WTC11 (cell line): ENCODE results near the gene KCNK4. TPM values are rescaled to one million over a fixed set of nuclear protein-coding genes. Genes with fewer than 3 reads are reported as not detected.

ENCODE experiments used
- ATAC-seq: fragments of 200-7000 bp; cut with Tn5 transposase; 2 replicates; pipeline ENCODE4 v1.10.0; 2021; ENCODE audit warnings: mild to moderate bottlenecking, moderate library complexity
- CTCF ChIA-PET: fragments of 300-600 bp; sonication (Branson Sonifier 250); formaldehyde crosslinking; loops from one replicate; lab custom pipeline; 2021; ENCODE audit warnings: antibody characterized with exemption; lab: Charles Lee
- POLR2A ChIA-PET: fragments of 350-600 bp; sonication (Branson Sonifier 250); formaldehyde crosslinking; loops from one replicate; lab custom pipeline; 2021; ENCODE audit warnings: antibody characterized with exemption; lab: Charles Lee
- DNase-seq: peaks from one replicate; pipeline ENCODE4 v3.0.0; 2021; ENCODE audit warnings: low spot score
- H3K27ac Mint-ChIP-seq: 2 replicates; pipeline ENCODE4 v1.8.0; 2021; ENCODE audit warnings: mixed read lengths
- H3K27me3 Mint-ChIP-seq: 2 replicates; pipeline ENCODE4 v1.8.0; 2021; ENCODE audit warnings: low read depth, mild to moderate bottlenecking, moderate library complexity, mixed read lengths
- H3K36me3 Mint-ChIP-seq: 2 replicates; pipeline ENCODE4 v1.8.0; 2021; ENCODE audit warnings: mixed read lengths
- H3K4me1 Mint-ChIP-seq: 2 replicates; pipeline ENCODE4 v1.8.0; 2022; ENCODE audit warnings: mixed read lengths
- H3K4me3 Mint-ChIP-seq: 2 replicates; pipeline ENCODE4 v1.8.0; 2021; ENCODE audit warnings: mild to moderate bottlenecking, moderate library complexity, mixed read lengths
- H3K9me3 Mint-ChIP-seq: 2 replicates; pipeline ENCODE4 v1.8.0; 2021; ENCODE audit warnings: mixed read lengths
- GTF2I ChIP-seq: fragments of 250-450 bp; sonication (Bioruptor Pico); conservative IDR thresholded peaks from 2 replicates; pipeline ENCODE4 v1.4.0; 2021; ENCODE audit warnings: mild to moderate bottlenecking
- NR2C2 ChIP-seq: sonication (generic); formaldehyde crosslinking; IDR thresholded peaks from 2 replicates; pipeline ENCODE4 v1.8.0; 2022; ENCODE audit warnings: mild to moderate bottlenecking, missing genetic modification reagents
- PRRX2 ChIP-seq: fragments of 250-450 bp; sonication (Bioruptor Pico); IDR thresholded peaks from 2 replicates; pipeline ENCODE4 v1.8.0; 2021; ENCODE audit warnings: mild to moderate bottlenecking
- TCF7 ChIP-seq: sonication (generic); formaldehyde crosslinking; IDR thresholded peaks from 2 replicates; pipeline ENCODE4 v1.8.0; 2022; ENCODE audit warnings: mild to moderate bottlenecking, low read depth, missing genetic modification reagents, moderate library complexity
- TEAD4 ChIP-seq: sonication (generic); formaldehyde crosslinking; IDR thresholded peaks from 2 replicates; pipeline ENCODE4 v1.8.0; 2022; ENCODE audit warnings: mild to moderate bottlenecking, missing genetic modification reagents
- ZBTB21 ChIP-seq: sonication (generic); formaldehyde crosslinking; IDR thresholded peaks from 2 replicates; pipeline ENCODE4 v1.8.1; 2023; ENCODE audit warnings: mild to moderate bottlenecking, missing genetic modification reagents, borderline replicate concordance
- ZNF219 ChIP-seq: sonication (generic); formaldehyde crosslinking; IDR thresholded peaks from 2 replicates; pipeline ENCODE4 v1.8.0; 2023; ENCODE audit warnings: missing genetic modification reagents, mild to moderate bottlenecking, borderline replicate concordance
- ZNF263 ChIP-seq: sonication (generic); formaldehyde crosslinking; IDR thresholded peaks from 2 replicates; pipeline ENCODE4 v1.8.1; 2022; ENCODE audit warnings: low read depth, mild to moderate bottlenecking, moderate library complexity, missing genetic modification reagents
- ZNF317 ChIP-seq: sonication (generic); formaldehyde crosslinking; IDR thresholded peaks from 2 replicates; pipeline ENCODE4 v1.8.1; 2023; ENCODE audit warnings: low read depth, mild to moderate bottlenecking, moderate library complexity, missing genetic modification reagents, borderline replicate concordance
- total RNA-seq: library from RNA; stranded (reverse); gene quantifications from 3 replicates; pipeline ENCODE4 v1.2.3, GENCODE V29; 2021
- TF ChIP-seq, protein P1 (sequence below): sonication (generic); formaldehyde crosslinking; IDR thresholded peaks from 2 replicates; pipeline ENCODE4 v1.8.0; 2022; ENCODE audit warnings: mild to moderate bottlenecking, missing genetic modification reagents
- TF ChIP-seq, protein P2 (sequence below): sonication (generic); formaldehyde crosslinking; IDR thresholded peaks from 2 replicates; pipeline ENCODE4 v1.8.1; 2023; ENCODE audit warnings: mild to moderate bottlenecking, missing genetic modification reagents, borderline replicate concordance
- TF ChIP-seq, protein P3 (sequence below): sonication (generic); formaldehyde crosslinking; IDR thresholded peaks from 2 replicates; pipeline ENCODE4 v1.8.0; 2022; ENCODE audit warnings: mild to moderate bottlenecking, missing genetic modification reagents
- TF ChIP-seq, protein P4 (sequence below): fragments of 250-450 bp; sonication (Bioruptor Pico); conservative IDR thresholded peaks from 2 replicates; pipeline ENCODE4 v1.9.0; 2021; ENCODE audit warnings: mild to moderate bottlenecking
- TF ChIP-seq, protein P5 (sequence below): sonication (generic); formaldehyde crosslinking; IDR thresholded peaks from 2 replicates; pipeline ENCODE4 v1.8.0; 2022; ENCODE audit warnings: missing genetic modification reagents
- TF ChIP-seq, protein P6 (sequence below): sonication (generic); formaldehyde crosslinking; IDR thresholded peaks from 2 replicates; pipeline ENCODE4 v1.8.1; 2022; ENCODE audit warnings: low read depth, mild to moderate bottlenecking, moderate library complexity, missing genetic modification reagents, borderline replicate concordance
- TF ChIP-seq, protein P7 (sequence below): fragments of 250-450 bp; sonication (Bioruptor Pico); IDR thresholded peaks from 2 replicates; pipeline ENCODE4 v2.1.2; 2022; ENCODE audit warnings: mild to moderate bottlenecking, moderate library complexity

Gene KCNK4
- total RNA-seq, 1 experiment from 2014 or later: 0.74 TPM

DNA sequence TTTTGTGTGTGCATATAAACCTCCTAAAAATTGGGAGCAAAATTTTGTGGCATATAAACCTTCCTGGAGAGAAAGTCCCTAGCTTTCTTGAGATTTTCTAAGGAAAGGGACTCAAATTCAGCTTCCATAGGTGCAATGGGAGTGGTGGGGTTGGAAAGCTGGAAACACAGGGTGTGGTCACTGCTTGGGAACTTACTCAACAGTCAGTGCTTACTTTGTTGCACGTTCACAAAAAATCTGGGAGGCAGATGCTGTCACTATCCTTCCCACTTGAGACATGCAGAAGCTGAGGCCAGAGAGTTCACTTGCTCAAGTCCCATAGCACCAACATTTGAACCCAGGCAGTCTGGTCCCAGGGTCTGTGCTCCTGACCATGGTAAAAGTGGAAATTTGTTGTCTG, 5.1 kb downstream of the KCNK4 start:
- H3K27me3 Mint-ChIP-seq: peaks cover 93% of the 10 kb centered on the region
- POLR2A ChIA-PET: no interaction called here

More for the DNA sequence above, 5.1 kb downstream of the KCNK4 start:
- H3K27ac Mint-ChIP-seq: no peak overlapping the region
- no peaks in the 10 kb centered on the region for H3K9me3 Mint-ChIP-seq
- TF ChIP-seq, protein P1, sequence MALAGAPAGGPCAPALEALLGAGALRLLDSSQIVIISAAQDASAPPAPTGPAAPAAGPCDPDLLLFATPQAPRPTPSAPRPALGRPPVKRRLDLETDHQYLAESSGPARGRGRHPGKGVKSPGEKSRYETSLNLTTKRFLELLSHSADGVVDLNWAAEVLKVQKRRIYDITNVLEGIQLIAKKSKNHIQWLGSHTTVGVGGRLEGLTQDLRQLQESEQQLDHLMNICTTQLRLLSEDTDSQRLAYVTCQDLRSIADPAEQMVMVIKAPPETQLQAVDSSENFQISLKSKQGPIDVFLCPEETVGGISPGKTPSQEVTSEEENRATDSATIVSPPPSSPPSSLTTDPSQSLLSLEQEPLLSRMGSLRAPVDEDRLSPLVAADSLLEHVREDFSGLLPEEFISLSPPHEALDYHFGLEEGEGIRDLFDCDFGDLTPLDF (CRISPR knock-in tag): no peak
- TF ChIP-seq ZNF317 (CRISPR knock-in tag) (no peak), TEAD4 (CRISPR knock-in tag) (no peak), PRRX2 (no peak), NR2C2 (no peak), TCF7 (CRISPR knock-in tag) (no peak), GTF2I (CRISPR knock-in tag) (no peak), ZNF263 (no peak), ZBTB21 (CRISPR knock-in tag) (no peak), ZNF219 (no peak)
- TF ChIP-seq, protein P2, sequence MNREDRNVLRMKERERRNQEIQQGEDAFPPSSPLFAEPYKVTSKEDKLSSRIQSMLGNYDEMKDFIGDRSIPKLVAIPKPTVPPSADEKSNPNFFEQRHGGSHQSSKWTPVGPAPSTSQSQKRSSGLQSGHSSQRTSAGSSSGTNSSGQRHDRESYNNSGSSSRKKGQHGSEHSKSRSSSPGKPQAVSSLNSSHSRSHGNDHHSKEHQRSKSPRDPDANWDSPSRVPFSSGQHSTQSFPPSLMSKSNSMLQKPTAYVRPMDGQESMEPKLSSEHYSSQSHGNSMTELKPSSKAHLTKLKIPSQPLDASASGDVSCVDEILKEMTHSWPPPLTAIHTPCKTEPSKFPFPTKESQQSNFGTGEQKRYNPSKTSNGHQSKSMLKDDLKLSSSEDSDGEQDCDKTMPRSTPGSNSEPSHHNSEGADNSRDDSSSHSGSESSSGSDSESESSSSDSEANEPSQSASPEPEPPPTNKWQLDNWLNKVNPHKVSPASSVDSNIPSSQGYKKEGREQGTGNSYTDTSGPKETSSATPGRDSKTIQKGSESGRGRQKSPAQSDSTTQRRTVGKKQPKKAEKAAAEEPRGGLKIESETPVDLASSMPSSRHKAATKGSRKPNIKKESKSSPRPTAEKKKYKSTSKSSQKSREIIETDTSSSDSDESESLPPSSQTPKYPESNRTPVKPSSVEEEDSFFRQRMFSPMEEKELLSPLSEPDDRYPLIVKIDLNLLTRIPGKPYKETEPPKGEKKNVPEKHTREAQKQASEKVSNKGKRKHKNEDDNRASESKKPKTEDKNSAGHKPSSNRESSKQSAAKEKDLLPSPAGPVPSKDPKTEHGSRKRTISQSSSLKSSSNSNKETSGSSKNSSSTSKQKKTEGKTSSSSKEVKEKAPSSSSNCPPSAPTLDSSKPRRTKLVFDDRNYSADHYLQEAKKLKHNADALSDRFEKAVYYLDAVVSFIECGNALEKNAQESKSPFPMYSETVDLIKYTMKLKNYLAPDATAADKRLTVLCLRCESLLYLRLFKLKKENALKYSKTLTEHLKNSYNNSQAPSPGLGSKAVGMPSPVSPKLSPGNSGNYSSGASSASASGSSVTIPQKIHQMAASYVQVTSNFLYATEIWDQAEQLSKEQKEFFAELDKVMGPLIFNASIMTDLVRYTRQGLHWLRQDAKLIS (CRISPR knock-in tag): no peak
- TF ChIP-seq, protein P3, sequence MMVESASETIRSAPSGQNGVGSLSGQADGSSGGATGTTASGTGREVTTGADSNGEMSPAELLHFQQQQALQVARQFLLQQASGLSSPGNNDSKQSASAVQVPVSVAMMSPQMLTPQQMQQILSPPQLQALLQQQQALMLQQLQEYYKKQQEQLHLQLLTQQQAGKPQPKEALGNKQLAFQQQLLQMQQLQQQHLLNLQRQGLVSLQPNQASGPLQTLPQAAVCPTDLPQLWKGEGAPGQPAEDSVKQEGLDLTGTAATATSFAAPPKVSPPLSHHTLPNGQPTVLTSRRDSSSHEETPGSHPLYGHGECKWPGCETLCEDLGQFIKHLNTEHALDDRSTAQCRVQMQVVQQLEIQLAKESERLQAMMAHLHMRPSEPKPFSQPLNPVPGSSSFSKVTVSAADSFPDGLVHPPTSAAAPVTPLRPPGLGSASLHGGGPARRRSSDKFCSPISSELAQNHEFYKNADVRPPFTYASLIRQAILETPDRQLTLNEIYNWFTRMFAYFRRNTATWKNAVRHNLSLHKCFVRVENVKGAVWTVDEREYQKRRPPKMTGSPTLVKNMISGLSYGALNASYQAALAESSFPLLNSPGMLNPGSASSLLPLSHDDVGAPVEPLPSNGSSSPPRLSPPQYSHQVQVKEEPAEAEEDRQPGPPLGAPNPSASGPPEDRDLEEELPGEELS (CRISPR knock-in tag): no peak
- TF ChIP-seq, protein P4, sequence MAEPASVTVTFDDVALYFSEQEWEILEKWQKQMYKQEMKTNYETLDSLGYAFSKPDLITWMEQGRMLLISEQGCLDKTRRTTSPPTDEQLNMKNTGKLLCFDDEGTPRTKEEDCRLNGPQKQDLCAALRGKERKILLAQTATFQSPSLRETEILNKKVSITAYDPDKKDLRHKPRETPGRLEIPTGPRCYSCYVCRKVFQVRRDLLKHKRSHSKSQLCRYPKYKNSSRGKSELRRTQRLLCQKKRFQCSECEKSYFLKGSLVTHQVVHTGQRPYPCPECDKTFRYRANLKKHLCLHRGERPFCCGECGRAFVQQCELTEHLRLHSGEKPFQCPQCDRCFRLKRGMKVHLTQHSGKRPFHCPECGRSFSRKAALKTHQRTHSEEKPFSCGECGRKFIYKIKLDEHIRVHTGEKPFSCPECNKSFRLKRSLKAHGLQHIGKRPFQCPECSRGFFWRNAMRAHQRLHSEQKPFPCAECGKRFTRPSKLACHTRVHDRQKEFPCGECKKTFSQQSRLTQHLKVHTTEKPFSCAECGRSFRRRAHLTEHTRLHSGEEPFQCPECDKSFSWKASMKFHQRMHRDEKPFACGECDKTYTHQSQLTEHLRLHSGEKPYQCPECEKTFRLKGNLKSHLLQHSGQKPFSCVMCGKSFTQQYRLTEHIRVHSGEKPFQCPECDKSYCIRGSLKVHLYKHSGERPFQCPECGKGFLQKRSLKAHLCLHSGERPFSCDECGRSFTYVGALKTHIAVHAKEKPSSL (CRISPR knock-in tag): no peak
- TF ChIP-seq, protein P5, sequence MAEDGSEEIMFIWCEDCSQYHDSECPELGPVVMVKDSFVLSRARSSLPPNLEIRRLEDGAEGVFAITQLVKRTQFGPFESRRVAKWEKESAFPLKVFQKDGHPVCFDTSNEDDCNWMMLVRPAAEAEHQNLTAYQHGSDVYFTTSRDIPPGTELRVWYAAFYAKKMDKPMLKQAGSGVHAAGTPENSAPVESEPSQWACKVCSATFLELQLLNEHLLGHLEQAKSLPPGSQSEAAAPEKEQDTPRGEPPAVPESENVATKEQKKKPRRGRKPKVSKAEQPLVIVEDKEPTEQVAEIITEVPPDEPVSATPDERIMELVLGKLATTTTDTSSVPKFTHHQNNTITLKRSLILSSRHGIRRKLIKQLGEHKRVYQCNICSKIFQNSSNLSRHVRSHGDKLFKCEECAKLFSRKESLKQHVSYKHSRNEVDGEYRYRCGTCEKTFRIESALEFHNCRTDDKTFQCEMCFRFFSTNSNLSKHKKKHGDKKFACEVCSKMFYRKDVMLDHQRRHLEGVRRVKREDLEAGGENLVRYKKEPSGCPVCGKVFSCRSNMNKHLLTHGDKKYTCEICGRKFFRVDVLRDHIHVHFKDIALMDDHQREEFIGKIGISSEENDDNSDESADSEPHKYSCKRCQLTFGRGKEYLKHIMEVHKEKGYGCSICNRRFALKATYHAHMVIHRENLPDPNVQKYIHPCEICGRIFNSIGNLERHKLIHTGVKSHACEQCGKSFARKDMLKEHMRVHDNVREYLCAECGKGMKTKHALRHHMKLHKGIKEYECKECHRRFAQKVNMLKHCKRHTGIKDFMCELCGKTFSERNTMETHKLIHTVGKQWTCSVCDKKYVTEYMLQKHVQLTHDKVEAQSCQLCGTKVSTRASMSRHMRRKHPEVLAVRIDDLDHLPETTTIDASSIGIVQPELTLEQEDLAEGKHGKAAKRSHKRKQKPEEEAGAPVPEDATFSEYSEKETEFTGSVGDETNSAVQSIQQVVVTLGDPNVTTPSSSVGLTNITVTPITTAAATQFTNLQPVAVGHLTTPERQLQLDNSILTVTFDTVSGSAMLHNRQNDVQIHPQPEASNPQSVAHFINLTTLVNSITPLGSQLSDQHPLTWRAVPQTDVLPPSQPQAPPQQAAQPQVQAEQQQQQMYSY (CRISPR knock-in tag): no peak
- TF ChIP-seq, protein P6, sequence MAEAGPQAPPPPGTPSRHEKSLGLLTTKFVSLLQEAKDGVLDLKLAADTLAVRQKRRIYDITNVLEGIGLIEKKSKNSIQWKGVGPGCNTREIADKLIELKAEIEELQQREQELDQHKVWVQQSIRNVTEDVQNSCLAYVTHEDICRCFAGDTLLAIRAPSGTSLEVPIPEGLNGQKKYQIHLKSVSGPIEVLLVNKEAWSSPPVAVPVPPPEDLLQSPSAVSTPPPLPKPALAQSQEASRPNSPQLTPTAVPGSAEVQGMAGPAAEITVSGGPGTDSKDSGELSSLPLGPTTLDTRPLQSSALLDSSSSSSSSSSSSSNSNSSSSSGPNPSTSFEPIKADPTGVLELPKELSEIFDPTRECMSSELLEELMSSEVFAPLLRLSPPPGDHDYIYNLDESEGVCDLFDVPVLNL (CRISPR knock-in tag): no peak
- TF ChIP-seq, protein P7, sequence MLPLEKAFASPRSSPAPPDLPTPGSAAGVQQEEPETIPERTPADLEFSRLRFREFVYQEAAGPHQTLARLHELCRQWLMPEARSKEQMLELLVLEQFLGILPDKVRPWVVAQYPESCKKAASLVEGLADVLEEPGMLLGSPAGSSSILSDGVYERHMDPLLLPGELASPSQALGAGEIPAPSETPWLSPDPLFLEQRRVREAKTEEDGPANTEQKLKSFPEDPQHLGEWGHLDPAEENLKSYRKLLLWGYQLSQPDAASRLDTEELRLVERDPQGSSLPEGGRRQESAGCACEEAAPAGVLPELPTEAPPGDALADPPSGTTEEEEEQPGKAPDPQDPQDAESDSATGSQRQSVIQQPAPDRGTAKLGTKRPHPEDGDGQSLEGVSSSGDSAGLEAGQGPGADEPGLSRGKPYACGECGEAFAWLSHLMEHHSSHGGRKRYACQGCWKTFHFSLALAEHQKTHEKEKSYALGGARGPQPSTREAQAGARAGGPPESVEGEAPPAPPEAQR: no peak
- H3K36me3 Mint-ChIP-seq: no peaks in the 10 kb centered on the region
- ATAC-seq (no peak), DNase-seq (no peak)
- CTCF ChIA-PET: interaction anchor here (1.1 to 1.9 kb wide), 4 partner anchors 8 to 45 kb away, joined by 3 to 5 read pairs (median 4); partner anchors contain the start of gene TRMT112
- peaks cover 12% of the 10 kb centered on the region for H3K4me1 Mint-ChIP-seq
- H3K4me3 Mint-ChIP-seq: no peak overlapping the region
